ENCODE results near the gene BST1. TPM values are rescaled to one million over a fixed set of nuclear protein-coding genes. Genes with fewer than 3 reads are reported as not detected.
A peak's percentile ranks its signal among the peaks of the same experiment; 100 is the strongest.

The BST1 gene
- total and polyA plus RNA-seq, 2 donors (not counting 3 experiments of a cell fraction or from before 2014, with no cell fraction given), result 10.7 to 14.0 TPM

GRCh38 chr4:15676899-15677298 is 26.0 kb upstream of the BST1 start:
- H4K20me1 ChIP-seq (replicated peaks; ENCODE audit: control insufficient read depth, extremely low read depth, insufficient read depth, low read length), result no peaks in the 10 kb centered on the region
- no TSS peak for BruUV-seq (replicated peaks)
- peaks cover 30% of the 10 kb centered on the region for H3K4me1 ChIP-seq (ENCODE audit: control insufficient read depth, extremely low read depth, insufficient read depth, low read length)
- H3K9me1 ChIP-seq (replicated peaks; ENCODE audit: control insufficient read depth, extremely low read depth, insufficient read depth, low read length), result no peaks in the 10 kb centered on the region
- H3K79me2 ChIP-seq (ENCODE audit: control insufficient read depth, insufficient read depth, low read length), result peaks cover 89% of the 10 kb centered on the region
- peak overlapping the region; percentile 19 for H3K4me2 ChIP-seq (ENCODE audit: insufficient read depth, low read length)
- dilution Hi-C loops (cut with MboI; ENCODE audit: extremely low pct_ligation_motif_present, low sequenced_read_pairs), result no loop called here
- H3K27ac ChIP-seq (ENCODE audit: insufficient read depth, low read depth, low read length), result no peak overlapping the region
- CTCF ChIA-PET, result interaction anchor here (0.6 to 0.7 kb wide), 2 partner anchors 20 to 543 kb away, joined by 3 read pairs; no protein-coding TSS in a partner anchor
- FAIRE-seq (no peak), DNase-seq (ENCODE audit: low read depth, low spot score) (no peak)
- no peak overlapping the region for H3K9ac ChIP-seq (replicated peaks; ENCODE audit: extremely low read depth, insufficient read depth, low read length)
- POLR2A ChIA-PET, result no interaction called here
- no peaks in the 10 kb centered on the region for H3K9me3 ChIP-seq (replicated peaks; ENCODE audit: control insufficient read depth, insufficient read depth, low read length)
- H3K4me3 ChIP-seq (replicated peaks in 1 of 3; ENCODE audit: insufficient read depth in 1 of 3, low read depth in 1 of 3, low read length in 3 of 3), result no peak overlapping the region
- intact Hi-C loops (cut with micrococcal nuclease), result loop anchor here (1.0 kb wide), 1 partner anchor 8 kb away; no protein-coding TSS in a partner anchor
- TF ChIP-seq FOS (IDR thresholded peaks at IDR 0.05; ENCODE audit: borderline replicate concordance, insufficient read depth, low read length), result no peak
- TF ChIP-seq JUN (IDR thresholded peaks at IDR 0.05; ENCODE audit: borderline replicate concordance, insufficient read depth, insufficient read length, low read depth), result no peak
- TF ChIP-seq CTCF (IDR thresholded peaks at IDR 0.05; ENCODE audit: extremely low read depth in 1 of 2, insufficient read depth in 1 of 2, low read depth in 1 of 2, low read length in 2 of 2), result no peak
- no peak for TF ChIP-seq MYC (IDR thresholded peaks at IDR 0.05; ENCODE audit: low read depth, low read length)
- no peak for TF ChIP-seq POLR2AphosphoS5 (IDR thresholded peaks at IDR 0.05; ENCODE audit: insufficient read depth, low read depth, low read length)
- TF ChIP-seq EZH2 (IDR thresholded peaks at IDR 0.05; ENCODE audit: borderline replicate concordance, low read depth, low read length, severe bottlenecking), result no peak
- no peak for TF ChIP-seq POLR2A (IDR thresholded peaks at IDR 0.05; ENCODE audit: low read depth, low read length)
- no peak for TF ChIP-seq GATA2 (IDR thresholded peaks at IDR 0.05; ENCODE audit: insufficient read depth, insufficient read length, low read depth, low read length)
- TF ChIP-seq MAX (IDR thresholded peaks at IDR 0.05; ENCODE audit: insufficient read depth, insufficient read length), result no peak
- no peaks in the 10 kb centered on the region for H3K36me3 ChIP-seq (ENCODE audit: control insufficient read depth in 2 of 2, extremely low read depth in 1 of 2, insufficient read depth in 2 of 2, low read length in 2 of 2)
- no peak overlapping the region for H2AFZ ChIP-seq (ENCODE audit: low read depth, low read length)
- no peaks in the 10 kb centered on the region for H3K27me3 ChIP-seq (ENCODE audit: control insufficient read depth in 2 of 2, insufficient read depth in 2 of 2, low read length in 2 of 2)
